Stimulated activated naive CD4-positive, alpha-beta T cell (primary cell): ENCODE data around the gene GAPVD1.
"Not testable (repeated sequence)": the region's sequence is repeated elsewhere in the genome, so short reads cannot be mapped to it uniquely, and the experiment has no call there.

Experiments used
- DNase-seq, 6 experiments: peaks; one replicate each; lab custom pipeline; 2025; lab: John Stamatoyannopoulos, UW

GAPVD1 gene

DNA sequence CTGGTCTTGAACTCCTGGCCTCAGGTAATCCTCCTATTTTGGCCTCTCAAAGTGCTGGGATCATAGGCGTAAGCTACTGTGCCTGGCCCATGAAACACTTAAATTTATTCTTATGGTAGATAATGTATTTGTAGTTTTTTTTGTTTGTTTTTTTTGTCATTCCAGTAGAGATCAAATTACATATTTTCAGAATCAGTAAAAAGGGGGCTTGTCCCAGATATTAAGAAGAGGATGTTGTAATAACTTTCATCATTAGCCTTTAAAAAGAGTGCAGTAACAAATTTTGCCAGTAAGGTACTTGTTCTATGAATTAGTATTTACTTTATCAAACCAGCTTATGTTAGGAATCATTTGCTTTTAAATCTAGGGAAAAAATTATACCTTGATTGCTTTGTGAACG, 42.6 kb downstream of the GAPVD1 start:
- no peak for DNase-seq

DNA sequence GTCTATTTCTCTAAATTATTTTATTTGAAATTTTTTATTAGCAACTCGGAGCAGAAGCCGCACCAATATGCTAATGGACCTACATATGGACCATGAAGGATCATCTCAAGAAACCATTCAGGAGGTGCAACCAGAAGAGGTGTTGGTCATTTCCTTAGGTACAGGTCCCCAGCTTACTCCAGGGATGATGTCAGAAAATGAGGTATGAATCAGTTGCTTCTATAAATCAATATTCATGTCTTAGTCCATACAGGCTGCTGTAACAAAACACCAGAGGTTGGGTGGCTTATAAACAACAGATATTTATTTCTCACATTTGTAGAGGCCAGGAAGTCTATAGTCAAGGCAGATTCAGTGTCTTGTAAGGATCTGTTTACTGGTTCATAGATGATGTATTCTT, 50.8 kb downstream of the GAPVD1 start:
- no peak for DNase-seq

DNA sequence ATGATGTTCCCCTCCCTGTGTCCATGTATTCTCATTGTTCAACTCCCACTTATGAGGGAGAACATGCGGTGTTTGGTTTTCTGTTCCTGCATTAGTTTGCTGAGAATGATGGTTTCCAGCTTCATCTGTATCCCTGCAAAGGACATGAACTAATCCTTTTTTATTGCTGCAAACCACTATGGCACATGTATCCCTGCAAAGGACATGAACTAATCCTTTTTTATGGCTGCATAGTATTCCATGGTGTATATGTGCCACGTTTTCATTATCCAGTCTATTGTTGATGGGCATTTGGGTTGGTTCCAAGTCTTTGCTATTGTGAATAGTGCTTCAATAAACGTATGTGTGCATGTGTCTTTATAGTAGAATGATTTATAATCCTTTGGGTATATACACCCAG, 54.7 kb downstream of the GAPVD1 start:
- DNase-seq: not testable (repeated sequence)

DNA sequence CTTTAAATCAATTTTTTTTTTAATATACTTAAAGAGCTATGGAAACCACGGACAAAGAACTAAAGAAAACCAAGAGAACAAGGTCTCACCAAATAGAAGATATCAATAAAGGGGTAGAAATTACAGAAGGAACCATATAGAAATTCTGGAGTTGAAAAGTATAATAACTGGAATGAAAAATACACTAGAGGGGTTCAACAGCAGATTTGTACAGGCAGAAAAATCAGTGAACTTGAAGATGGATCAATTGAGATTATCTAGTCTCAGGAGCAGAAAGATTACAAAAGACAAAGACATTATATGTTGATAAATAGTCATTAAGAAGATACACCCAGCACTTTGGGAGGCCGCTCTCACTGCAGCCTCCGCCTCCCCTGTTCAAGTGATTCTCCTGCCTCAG, 56.1 kb downstream of the GAPVD1 start:
- no peak for DNase-seq

DNA sequence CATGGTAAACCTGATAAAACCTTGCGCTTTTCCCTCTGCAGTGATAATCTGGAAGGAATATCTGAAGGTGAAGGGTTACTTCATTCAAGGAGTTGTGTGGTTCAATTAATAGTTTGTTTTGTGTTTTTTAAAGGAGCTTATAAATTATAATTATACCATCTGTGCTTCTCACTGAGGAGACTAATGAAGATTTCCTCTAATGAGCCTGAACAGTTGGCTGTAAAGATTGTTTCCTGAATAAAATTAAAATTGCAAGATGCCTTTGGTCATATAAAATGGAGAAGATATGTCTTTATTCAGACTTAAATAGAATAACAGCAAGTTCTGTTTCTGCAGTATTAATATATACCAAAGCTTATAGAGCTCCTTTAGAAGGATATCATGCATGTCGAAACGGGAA, 59.9 kb downstream of the GAPVD1 start:
- no peak for DNase-seq

DNA sequence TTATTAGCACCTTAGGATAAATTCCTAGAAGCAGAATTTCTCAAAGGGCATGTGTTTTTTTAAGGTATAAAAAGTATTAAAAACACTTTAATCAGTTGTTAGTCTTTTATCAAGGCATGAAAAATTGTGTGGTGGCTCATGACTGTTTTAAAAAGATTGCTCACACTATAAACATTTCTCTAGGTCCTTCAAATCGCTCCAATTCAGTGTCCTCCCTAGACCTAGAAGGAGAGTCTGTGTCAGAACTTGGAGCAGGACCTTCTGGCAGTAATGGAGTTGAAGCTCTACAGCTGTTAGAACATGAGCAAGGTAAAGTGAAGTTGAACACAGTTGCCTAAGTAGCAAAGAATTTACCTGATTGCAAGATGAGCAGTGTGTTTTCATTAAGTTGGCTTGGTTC, 62.0 kb downstream of the GAPVD1 start:
- DNase-seq: no peak

DNA sequence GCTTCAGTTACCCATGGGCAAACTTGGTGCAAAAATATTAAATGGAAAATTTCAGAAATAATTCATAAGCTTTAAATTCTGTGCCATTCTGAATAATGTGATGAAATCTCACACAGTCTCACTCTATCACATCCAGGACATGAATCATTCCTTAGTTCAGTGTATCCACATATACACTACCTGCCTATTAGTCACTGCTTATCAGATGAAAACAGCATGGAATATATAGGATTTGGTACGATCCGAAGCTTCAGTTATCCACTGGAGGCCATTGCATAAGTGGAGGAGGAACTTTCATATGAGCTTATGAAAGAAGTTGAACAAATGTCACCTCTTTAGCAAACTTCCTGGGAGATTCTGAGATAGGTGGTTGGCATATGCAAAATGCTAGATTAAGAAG, 64.2 kb downstream of the GAPVD1 start:
- DNase-seq: no peak

DNA sequence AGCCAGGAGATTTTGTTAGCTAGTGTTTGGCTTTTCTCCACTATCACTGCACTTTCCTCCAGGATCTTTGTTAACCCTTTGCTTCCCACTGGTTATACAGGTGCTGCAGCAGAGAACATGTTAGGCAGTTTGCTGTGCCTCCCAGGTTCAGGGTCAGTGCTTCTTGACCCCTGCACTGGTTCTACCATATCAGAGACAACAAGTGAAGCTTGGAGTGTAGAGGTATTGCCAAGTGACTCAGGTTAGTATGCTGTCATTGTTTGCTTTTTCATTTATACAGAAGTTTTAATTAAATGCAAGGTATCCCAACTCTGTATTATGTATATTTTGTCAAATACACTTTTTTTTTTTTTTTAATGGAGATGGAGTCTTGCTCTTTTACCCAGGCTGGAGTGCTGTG, 68.4 kb downstream of the GAPVD1 start:
- no peak for DNase-seq

DNA sequence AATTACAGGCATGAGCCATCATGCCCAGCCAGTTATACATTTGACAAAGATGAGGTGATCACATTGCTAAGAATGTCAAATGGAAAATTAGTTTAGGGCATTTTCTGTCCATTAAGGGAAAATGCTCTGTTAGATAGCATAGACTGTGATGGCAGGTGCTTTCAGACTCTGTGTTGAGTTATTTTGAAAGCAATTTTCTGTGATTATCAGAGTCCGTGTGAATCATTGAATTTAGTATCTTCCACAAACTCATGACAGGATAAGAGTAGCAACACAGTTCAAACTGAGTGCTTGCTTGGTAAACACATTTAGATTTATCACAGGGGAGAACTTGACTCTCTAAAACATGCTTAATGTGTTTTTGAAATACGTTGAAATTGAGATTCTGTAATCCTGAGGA, 69.0 kb downstream of the GAPVD1 start:
- DNase-seq: no peak

DNA sequence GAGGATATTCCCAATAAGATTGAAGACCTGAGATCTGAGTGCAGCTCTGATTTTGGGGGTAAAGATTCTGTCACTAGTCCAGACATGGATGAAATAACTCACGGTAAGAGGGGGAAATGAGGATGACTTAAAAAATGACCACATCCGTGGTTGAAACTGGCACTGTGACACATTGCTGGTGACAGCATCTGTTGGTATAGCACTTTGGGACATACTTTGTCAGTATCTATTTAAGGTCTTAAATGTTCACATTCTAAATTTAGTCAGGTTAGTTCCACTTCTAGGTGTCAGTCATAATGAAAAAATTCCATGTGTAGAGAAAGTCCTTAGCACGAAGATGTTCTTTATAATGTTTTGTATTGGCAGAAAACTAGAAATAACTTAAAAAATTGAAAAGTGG, 70.9 kb downstream of the GAPVD1 start:
- no peak for DNase-seq

DNA sequence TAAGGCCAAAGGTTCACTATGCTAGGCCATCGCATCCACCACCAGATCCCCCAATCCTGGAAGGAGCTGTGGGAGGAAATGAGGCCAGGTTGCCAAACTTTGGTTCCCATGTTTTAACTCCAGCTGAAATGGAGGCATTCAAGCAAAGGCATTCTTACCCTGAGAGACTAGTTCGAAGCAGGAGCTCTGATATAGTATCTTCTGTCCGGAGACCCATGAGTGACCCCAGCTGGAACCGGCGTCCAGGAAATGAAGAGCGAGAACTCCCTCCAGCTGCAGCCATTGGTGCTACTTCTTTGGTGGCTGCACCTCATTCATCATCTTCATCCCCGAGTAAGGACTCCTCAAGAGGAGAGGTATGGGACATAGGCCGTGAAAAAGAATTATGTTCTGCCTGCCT, 75.6 kb downstream of the GAPVD1 start:
- DNase-seq: no peak

DNA sequence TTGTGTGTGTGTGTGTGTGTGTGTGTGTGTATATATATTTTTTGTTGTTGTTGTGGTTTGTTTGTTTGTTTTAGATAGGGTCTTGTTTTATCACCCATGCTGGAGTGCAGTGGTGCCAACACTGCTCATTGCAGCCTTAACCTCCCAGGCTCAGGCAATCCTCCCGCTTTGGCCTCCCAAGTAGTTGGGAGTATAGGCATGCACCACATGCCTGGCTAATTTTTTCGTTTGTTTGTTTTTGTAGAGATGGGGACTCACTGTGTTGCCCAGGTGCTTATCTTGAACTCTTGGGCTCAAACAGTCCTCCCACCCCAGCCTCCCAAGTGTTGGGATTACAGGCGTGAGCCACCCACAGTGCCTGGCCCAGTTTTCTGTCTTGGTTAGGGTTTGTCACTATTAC, 77.3 kb downstream of the GAPVD1 start:
- DNase-seq: no peak

DNA sequence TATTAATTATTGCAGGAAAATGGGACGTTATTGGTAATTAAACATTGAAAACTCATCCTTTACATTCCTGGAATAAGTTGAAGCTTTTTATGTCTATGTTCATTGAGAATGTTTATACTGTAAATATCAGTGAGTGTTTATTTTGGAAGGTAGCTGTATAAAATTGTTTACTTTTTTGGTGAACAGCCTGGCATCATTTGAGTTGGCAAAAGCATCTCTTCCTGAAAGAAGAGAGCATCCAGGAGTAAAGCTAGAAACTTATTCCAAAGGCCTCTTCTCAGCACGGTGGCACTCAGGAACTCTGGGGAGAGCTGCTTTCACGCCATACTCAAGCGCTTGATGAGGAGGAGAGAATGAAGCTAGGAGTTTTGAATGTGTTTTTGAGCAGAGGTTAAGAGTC, 79.9 kb downstream of the GAPVD1 start:
- no peak for DNase-seq

DNA sequence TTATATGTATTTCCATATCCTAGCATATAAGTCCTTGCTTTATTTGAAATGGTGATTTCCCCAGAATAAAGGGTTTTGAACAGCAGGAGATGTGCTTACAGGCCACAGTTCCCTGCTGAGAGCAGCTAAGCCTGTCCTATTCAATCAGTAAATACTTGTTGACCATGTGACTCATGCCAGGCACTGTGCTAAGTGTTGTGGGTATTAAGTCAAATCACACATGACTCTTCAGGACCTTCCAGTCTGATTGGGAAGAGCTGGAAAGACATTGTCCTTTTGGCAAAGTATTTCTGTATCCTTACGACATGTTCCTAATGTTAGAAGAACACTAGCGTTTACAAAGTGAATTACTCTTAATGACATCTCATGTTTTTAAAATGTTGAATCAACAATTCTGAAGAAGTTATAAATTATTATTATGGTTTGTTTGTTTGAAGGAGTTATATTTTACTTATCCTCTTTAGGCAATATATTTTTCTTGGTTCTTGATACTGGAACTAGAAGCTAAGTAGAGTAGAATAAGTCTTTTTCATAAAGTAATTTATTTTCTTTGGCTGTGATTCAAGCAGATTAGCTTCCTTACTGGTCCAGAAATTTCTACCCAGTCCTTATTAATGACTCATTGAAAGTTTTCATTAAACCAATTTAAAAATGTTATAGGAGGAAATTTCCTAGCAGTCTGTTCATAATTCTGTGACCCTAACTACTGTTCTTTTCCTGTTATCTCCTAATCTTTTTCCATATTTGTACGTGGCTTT, 82.1 kb downstream of the GAPVD1 start:
- no peak for DNase-seq

DNA sequence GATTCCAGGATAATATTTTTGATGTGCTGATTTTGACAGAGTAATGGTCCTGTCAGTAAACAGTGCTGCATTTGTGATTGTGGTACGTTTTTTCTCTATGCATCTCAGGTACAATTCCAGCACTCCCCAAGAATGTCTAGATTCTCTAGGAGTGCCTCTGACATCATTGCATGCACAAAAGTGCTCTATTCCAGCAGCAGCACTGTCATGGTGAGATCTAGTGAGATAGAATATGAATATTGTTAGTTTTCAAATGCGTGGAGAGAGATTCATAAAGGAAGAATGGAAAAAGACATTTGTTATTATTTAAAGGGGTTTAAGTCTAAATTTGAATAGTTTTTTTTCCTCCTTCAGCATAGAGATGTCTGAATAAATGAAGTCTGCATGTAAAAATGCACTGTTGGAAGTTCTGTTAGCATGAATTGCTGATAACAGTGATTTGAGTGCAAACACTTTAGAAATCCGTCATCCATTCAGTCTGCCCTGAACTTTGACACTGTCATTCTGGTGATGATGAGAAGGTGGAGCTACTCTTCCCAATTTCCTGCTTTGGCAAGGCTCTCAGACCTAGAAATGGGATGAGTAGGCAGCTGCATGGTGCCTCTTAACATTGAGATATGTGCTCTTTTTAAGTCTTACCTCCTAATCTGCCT, 84.6 kb downstream of the GAPVD1 start:
- DNase-seq: no peak

DNA sequence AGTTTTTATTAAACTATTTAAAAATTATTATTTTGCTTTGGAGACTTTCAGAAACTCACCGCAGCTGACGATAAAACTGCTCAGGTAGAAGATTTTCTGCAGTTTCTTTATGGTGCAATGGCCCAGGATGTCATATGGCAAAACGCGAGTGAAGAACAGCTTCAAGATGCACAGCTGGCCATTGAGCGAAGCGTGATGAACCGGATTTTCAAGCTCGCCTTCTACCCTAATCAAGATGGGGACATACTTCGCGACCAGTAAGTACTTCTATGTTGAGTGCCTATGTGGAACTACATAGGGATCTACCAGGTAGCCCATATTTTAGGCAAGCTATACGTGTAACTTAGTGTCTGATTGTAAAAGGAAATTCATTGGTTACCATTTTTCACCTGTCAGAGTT, 94.0 kb downstream of the GAPVD1 start:
- DNase-seq: no peak

DNA sequence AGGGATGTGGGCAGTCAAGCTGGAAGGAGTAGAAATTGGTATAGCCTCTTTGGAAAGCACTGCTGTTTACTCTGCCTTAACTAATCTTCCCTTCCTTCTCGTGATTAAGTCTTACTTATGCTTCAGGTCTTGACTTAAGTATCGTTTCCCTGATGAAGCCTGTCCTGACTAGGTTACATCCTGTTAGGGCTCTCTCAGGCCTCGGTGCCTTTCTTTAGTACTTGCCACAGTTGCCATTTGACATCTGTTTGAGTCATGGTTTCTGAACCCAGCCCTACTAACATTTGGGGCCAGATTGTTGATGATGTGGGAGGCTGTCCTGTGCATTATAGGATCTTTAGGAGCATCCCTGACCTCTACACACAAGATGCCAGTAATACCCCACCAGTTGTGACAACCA, 94.4 kb downstream of the GAPVD1 start:
- no peak for DNase-seq

DNA sequence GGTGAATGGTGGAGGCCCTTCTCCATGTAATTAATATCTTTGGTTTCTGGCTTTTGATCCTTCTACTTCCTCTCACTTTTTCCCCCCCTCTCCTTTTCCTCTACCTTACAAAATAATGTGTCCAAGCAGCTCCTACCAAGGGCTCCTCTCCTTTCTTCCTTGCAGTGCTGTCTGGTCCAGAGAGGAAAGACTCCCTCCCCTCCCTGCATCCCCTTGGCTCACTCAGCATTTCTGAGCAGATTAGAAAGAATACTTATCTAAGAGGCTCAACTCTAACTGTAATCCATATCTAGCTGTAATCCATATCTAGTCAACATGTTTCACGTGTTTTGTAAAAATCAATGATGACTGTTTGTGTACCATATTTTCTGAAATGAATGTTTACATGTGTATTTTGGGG, 97.4 kb downstream of the GAPVD1 start:
- no peak for DNase-seq

DNA sequence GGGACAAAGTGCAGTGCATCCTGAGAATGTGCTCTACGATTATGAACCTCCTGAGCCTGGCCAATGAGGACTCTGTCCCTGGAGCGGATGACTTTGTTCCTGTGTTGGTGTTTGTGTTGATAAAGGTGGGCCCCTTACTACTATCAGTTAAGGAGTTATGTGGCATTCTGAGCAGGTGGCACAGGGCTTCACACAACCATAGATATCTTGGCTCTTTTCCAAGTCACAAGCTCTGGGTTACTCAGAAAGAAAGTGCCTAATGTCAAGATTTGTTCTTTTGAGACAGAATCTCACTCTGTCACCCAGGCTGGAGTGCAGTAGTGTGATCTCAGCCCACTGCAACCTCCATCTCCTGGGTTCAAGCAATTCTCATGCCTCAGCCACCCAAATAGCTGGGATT, 99.0 kb downstream of the GAPVD1 start:
- DNase-seq: no peak

DNA sequence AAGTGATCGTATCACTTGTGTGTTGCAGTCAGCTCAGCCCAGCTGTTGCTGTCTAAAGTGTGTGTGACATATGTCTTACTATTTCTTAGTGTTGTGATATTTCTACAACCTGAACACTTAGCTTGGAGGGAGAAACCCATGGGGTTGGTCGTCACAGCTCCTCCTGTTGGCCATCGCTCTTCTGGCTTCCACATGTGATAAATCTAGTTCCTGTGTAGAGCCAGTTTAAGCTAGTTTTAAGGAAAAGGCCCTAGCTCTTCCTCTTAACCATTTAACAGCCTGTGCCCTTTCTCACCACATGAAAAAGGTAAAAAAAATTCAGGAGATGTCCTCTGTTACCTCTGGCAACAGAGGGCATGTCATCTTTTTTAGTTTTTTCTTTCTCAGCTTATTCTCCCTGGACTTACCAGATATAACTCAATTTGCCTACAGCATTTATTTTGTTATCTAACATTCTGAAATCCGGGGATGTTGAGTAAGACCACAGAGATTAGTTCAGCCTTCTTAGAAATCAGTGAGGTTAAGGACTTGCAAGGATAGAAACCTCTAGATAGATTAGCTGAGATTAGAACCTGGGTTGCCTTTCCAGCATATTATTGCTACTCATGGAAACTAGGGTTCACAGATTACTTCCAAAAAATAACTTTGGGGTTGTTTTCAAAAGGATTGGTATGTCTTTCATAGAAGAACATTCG, 100.4 kb downstream of the GAPVD1 start:
- peak in 2 of 6 experiments; percentile 3 to 37 for DNase-seq

DNA sequence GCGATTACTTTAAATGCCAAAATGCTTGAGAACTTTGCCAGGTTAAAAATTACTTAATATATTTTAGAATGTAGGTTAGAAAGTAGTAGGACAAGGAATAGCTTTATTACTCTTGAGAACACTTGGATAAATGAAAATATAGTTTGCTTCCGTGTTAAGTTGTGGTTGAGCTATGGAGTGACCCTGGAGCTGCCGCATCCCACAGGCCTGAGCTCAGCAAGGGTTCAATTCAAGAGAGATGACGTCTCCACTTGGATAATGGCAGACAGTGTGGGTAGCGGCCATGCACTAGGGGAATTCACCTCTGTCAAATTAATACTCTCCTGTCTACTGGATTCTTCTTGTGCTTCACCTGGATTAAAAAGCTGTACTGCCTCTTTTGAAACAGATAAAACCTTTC, 105.0 kb downstream of the GAPVD1 start:
- no peak for DNase-seq

DNA sequence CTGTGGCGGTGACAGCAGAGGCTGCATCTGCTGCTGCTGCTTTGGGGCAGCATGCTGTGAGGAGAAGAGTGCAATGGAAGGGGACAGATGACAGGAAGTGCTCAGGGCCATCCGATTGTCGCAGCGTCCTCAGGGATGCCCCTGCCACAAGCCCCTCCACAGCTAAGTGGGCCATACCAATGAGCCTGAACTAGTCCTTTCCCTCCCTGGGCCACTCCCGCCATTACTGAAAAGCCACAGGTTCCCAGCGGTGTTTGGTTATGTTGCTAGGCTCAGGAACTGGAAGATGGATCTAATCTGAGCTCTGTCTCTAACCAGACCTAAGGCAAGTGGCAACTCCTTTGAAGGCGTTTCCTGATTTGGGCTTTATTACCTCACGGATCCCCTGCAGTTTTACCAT, 109.2 kb downstream of the GAPVD1 start:
- no peak for DNase-seq

DNA sequence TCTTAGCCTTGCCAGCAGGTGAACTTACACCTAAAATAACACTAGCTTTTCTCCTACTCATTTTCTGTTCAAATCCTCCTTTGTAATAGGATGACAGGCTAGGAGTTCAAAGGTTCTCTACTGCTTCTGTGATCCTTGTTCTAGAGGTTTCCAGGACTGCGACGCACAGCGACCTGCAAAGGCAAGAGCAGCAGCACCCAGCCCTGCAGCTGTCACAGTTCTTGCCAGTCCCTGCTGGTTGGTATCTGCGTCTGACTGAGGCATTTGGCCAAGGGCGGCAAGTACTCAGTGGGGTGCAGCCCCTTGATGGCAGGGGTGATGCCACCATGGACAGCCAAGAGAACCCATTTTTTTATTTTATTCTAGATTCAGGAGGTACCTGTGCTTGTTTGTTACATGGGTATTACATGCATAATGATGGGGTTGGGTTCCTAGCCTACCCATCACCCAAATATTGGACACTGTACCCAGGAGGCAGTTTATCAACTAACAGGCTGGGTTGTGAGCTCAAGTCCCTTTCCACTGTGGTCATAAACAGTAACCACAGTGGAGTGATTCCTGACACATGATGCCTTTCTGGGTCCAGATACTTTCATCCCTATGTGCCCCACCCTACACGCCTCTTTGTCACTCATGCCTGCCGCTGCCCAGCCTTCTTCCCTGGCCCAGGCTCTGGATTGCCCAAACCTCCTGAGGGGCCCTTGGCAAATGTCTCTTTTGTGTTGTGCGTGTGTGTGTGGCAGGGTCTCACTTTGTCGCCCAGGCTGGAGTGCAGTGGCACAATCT, 111.0 kb downstream of the GAPVD1 start:
- no peak for DNase-seq
